GM12892 (cell line): ENCODE measurements around the gene LMTK2.

Source experiments
- DNase-seq: peaks from one replicate; pipeline ENCODE4 v3.0.0; 2011; ENCODE audit not compliant: insufficient read length
- FAIRE-seq: peaks from 2 replicates; lab custom pipeline; 2011; peaks lifted over from hg19 to GRCh38; lab: Jason Lieb, UNC
- POLR2A ChIP-seq: IDR thresholded peaks from 2 replicates; pipeline ENCODE4 v1.6.1; 2011; ENCODE audit warnings: low read depth, low read length, control low read depth
- POLR2AphosphoS5 ChIP-seq: IDR thresholded peaks from 2 replicates; pipeline ENCODE4 v1.6.1; 2011; ENCODE audit warnings: low read depth, low read length, control low read depth
- TAF1 ChIP-seq: IDR thresholded peaks from 2 replicates; pipeline ENCODE4 v1.6.1; 2011; ENCODE audit warnings: low read depth, mild to moderate bottlenecking, control low read depth, low read length, borderline replicate concordance

The LMTK2 gene

GRCh38 chr7:98242342-98242741, 135.7 kb downstream of the LMTK2 start:
- TF ChIP-seq POLR2A: no peak
- no peak for TF ChIP-seq POLR2AphosphoS5
- TF ChIP-seq TAF1: no peak
- no peak for DNase-seq
- FAIRE-seq: peak; percentile 67

- TF ChIP-seq POLR2AphosphoS5 (no peak), POLR2A (no peak), TAF1 (no peak)
- DNase-seq (no peak), FAIRE-seq (no peak)
Observed at GRCh38 chr7:98242934-98243333, 136.3 kb downstream of the LMTK2 start.

- TF ChIP-seq POLR2AphosphoS5: no peak
- TF ChIP-seq TAF1: no peak
- no peak for TF ChIP-seq POLR2A
- DNase-seq: no peak
- FAIRE-seq: no peak
Observed at GRCh38 chr7:98244871-98245270, 138.2 kb downstream of the LMTK2 start.

- TF ChIP-seq POLR2AphosphoS5: no peak
- no peak for FAIRE-seq
Observed at GRCh38 chr7:98248156-98248555, 141.5 kb downstream of the LMTK2 start.

GRCh38 chr7:98249106-98249505, 142.4 kb downstream of the LMTK2 start:
- no peak for FAIRE-seq
- DNase-seq: no peak
- TF ChIP-seq TAF1 (no peak), POLR2AphosphoS5 (no peak)

More at GRCh38 chr7:98248156-98248555, 141.5 kb downstream of the LMTK2 start:
- DNase-seq: no peak

GRCh38 chr7:98250789-98251188, 144.1 kb downstream of the LMTK2 start:
- FAIRE-seq (peak; percentile 17), DNase-seq (no peak)
- TF ChIP-seq TAF1: peak; percentile 34; the same call in 1 of the 2 replicates
- TF ChIP-seq POLR2AphosphoS5: no peak
- peak; percentile 59; the same call in 1 of the 2 replicates for TF ChIP-seq POLR2A

GRCh38 chr7:98251231-98251600, 144.6 kb downstream of the LMTK2 start:
- no peak for FAIRE-seq
- TF ChIP-seq POLR2AphosphoS5: no peak
- no peak for TF ChIP-seq TAF1
- no peak for TF ChIP-seq POLR2A
- no peak for DNase-seq

- TF ChIP-seq TAF1: no peak
- TF ChIP-seq POLR2A: peak; percentile 72; the same call in 1 of the 2 replicates
- peak; percentile 41; the same call in 1 of the 2 replicates for TF ChIP-seq POLR2AphosphoS5
- peak; percentile 100 for DNase-seq
- FAIRE-seq: peak; percentile 98
Observed at GRCh38 chr7:98251601-98252424, 145.2 kb downstream of the LMTK2 start, which contains the start of gene TECPR1. Gene TECPR1 (minus strand): TSS chr7:98252232. CDS start chr7:98246146, 6,086 bp downstream.

GRCh38 chr7:98252425-98253054, 145.9 kb downstream of the LMTK2 start:
- FAIRE-seq: no peak

GRCh38 chr7:98254516-98254915, 147.9 kb downstream of the LMTK2 start:
- no peak for TF ChIP-seq POLR2A
- no peak for TF ChIP-seq TAF1
- TF ChIP-seq POLR2AphosphoS5: no peak
- DNase-seq (no peak), FAIRE-seq (no peak)

More at GRCh38 chr7:98252425-98253054, 145.9 kb downstream of the LMTK2 start:
- no peak for TF ChIP-seq POLR2A
- no peak for TF ChIP-seq POLR2AphosphoS5
- TF ChIP-seq TAF1: no peak
- no peak for DNase-seq

GRCh38 chr7:98254951-98255610, 148.4 kb downstream of the LMTK2 start:
- DNase-seq: no peak
- TF ChIP-seq POLR2A (no peak), TAF1 (no peak), POLR2AphosphoS5 (no peak)
- FAIRE-seq: no peak

- FAIRE-seq (no peak), DNase-seq (no peak)
- TF ChIP-seq POLR2A (no peak), POLR2AphosphoS5 (no peak), TAF1 (no peak)
Observed at GRCh38 chr7:98256431-98256830, 149.8 kb downstream of the LMTK2 start.
